GM18873 (cell line): Measurements from ENCODE around the gene PDCD6IP.

Experiments
- ATAC-seq: cut with Tn5 transposase; IDR thresholded peaks from one replicate; pipeline ENCODE4 v1.9.1; 2021; ENCODE audit warnings: mild to moderate bottlenecking, moderate library complexity, moderate number of reproducible peaks; ENCODE audit not compliant: unreplicated experiment, low FRiP score

PDCD6IP gene

GRCh38 chr3:33886015-33886414 lies 87.6 kb downstream of the PDCD6IP start:
- no peak for ATAC-seq

GRCh38 chr3:33887478-33887877 lies 89.0 kb downstream of the PDCD6IP start:
- ATAC-seq = no peak

GRCh38 chr3:33889394-33890039 lies 91.1 kb downstream of the PDCD6IP start:
- no peak for ATAC-seq

DNA sequence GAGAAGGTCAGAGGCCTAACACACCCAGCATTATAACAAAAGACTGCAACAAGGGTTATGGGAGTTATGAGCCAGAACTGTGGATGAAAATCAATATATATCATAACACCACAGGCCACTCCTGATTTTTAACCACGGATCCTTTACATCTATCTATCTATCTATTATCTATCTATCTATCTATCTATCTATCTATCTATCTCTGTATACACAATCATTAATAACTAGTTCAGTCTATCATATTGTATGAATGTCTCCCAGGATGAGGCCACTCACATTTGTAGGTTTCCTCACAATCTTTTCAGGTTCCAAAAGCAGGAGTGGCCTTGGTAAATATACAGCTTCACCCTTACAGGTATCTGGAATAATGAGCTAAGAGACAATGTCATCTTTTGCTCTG lies 94.2 kb downstream of the PDCD6IP start:
- ATAC-seq = no peak

DNA sequence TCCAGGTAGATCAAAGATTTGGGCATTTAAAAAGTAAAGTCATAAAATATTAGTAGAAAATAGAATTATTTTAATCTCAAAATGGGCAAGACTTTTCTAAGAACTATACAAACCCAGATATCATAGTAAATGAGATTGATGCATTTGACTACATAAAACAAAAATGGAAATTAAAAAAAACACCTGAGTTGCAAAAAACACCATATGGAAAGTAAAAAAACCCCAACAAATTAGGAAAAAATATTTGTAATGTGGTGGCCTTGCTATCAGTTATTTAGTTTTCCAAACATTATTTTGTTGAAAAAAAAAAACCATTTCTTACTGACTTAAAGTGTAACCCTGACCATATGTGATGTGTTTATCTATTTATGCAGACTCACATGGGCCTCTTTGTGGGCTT lies 97.2 kb downstream of the PDCD6IP start:
- ATAC-seq = no peak

GRCh38 chr3:33897306-33897705 lies 98.9 kb downstream of the PDCD6IP start:
- no peak for ATAC-seq

DNA sequence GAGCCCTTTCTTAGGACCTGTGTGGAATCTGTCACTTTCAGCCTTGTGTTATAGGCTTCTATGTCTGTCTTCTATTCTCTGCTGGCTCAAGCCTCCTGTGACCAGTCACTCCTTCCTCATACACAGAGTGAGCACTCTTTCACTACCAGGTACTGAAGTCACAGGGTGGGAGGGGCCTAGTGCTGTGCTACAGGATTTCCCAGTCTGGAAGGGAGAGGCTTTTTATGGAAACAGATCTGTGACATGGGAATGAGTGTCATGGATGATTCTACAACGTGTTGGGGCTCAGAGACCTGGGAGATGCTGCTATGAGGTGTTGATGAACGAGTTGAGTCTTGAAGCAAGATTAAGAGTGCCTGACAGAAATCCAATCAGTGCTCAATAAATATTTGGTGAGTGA lies 100.5 kb downstream of the PDCD6IP start:
- ATAC-seq = no peak

GRCh38 chr3:33900440-33900808 lies 102.0 kb downstream of the PDCD6IP start:
- ATAC-seq = no peak

- ATAC-seq = no peak
Observed at GRCh38 chr3:33900809-33901505, 102.5 kb downstream of the PDCD6IP start.

GRCh38 chr3:33901862-33902563 lies 103.6 kb downstream of the PDCD6IP start:
- ATAC-seq = no peak

DNA sequence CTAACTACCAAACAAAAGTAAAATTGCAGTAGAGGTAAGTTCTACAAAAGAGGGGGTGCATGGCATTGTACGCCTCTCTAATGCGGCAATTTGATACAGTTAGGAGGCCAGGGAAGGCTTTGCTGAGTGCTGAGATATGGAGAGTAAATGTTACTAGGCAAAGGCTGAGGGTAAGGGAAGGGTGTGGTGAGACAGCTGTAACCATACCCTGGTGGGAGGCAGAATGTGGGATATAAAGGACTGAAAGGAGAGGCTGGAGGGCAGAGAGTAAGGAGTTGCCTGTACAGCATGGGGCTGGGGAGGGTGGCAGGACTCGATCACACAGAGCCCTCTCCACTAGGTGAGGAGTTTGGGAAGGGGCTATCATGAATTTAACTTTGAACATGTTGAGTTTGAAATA lies 106.3 kb downstream of the PDCD6IP start:
- no peak for ATAC-seq

GRCh38 chr3:33908250-33908851 lies 109.9 kb downstream of the PDCD6IP start:
- ATAC-seq = no peak

GRCh38 chr3:33909547-33909946 lies 111.1 kb downstream of the PDCD6IP start:
- no peak for ATAC-seq

GRCh38 chr3:33910031-33910430 lies 111.6 kb downstream of the PDCD6IP start:
- no peak for ATAC-seq

DNA sequence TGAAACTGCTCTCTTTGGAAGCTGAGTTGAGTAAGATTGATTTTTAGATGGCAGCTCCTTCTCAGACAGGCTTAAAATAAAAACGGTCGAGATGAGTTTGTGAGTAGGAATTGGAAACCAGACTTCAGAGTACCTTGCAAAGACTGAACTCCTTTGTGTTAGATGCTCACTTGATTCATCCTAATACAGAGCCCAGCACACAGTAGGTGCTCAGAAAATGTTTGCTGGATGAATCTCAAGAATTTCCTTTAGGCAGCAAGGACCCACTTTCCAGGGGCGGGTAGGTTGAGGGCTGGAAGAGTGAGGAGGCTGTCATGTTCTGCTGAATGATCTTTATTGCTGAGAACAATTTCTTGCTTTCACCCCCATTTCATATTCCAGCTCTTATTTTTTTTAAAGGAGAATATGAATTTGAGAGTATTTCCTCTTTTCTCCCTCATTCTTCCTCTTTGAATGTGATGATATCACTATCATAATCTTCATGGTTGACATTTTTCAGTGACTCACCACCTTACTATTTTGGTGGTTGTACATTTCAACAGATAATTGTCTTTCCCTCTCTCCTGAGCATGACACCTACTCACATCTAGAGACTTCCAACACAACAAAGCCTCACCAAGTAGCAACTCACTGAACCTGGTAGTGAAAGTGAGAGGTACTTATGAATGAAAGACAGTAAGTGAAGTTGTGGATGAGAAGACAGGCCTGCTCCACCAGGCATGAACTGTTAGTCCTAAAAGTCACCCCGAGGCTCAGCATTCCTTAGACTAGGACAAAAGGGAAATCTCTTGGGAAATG lies 113.3 kb downstream of the PDCD6IP start:
- no peak for ATAC-seq

GRCh38 chr3:33914212-33914611 lies 115.8 kb downstream of the PDCD6IP start:
- no peak for ATAC-seq

DNA sequence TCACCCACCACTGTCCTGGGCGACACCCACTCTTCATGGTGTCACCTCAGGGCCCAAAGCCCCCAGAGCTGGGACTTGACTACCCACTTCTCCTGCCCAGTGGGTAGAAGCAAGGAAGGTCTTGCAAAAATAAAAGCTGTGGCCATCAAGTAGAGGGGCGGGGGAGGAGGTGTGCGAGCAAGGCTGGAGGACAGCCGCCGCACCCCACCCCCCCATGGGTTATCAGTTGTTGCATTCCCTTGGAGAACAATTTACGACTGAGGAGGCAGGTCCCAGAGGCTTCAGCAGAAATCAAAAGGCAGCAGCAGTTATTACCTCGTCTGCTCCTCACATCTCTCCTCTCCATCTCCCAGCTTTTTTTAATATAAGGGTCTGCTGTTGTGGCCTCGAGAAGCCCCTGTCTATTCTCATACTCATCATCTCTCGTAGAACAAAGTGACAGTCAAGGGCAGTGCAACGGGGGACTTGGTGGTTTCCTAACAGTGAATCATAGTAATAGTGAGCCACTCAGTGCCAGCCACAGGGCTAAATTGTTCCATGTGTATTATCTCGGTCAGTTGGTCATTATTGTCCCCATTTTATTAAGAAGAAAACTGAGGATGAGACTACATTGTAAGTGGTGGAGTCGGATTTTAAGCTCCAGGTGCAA lies 116.4 kb downstream of the PDCD6IP start:
- no peak for ATAC-seq

DNA sequence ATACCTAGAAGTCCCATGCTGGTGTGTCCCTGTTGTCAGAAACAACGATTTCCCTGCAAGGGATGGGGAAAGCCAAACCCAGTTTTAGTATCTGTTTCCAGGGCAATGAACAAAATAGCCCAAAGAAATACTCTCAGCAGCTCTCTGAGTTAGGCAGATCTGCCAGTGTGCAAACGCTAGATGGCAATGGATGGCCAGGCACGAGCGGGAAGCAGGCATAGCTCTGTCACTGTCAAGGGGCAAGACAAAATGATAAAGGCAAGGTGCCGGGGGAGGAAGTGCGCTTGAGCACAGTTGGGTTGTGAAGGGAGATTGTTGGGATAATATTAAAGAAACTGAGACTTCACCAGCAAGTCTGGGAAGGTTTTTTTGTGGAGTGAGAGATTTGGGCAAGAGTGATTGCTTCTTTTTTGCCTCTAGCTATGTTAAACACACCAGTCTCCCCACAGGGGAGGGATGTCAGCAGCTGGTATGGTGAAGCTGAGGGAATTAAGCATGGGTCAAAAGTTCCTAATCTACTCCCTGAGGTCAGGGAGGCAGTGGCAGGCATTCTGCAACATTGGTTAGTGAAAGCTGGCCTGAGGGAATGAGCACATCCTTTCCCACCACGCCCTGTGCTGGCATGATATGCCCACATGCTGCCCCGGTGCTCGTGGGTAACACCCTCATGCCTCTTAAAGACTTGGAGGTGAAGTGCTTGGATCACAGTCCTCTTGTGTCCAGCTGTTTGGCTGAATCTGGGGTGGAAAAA lies 117.5 kb downstream of the PDCD6IP start:
- ATAC-seq = peak; percentile 82

DNA sequence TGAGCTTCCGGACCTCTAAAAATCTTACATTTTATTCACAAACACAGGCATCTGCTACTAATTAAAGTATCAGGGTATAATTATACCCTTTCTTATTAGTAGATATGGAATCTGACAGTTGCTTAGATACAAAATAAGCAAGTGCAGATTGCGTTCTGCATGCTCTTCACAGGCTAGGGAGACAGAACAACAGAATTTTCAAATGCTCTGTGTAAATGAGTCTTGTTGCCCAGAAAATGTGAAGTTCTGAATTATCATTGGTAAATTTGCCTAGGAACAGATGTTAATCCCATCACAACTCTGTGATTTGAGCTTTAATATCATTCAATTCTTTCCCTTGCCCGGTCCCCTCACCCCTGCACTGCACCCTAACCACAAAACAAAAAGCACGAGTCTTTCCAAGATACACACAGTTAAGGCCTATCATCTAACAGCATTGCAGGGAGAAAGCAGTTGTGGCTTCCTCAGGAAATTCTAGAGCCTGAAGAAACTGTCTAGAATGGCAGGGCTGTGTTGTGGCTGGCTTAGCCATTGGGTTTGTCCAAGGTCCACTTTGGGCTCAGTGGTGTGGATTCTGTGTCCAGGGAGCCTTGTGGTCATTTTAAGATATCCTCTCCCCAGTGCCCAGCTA lies 119.8 kb downstream of the PDCD6IP start:
- no peak for ATAC-seq
